NCI-H146 treated with DMSO at 0.1 percent for 48 hours (cell line): ENCODE results near the gene HNF1A.

Experiments used
- DNase-seq: peaks from one replicate; lab custom pipeline; 2025; ENCODE audit not compliant: unreplicated experiment; lab: John Stamatoyannopoulos, UW

The HNF1A gene

GRCh38 chr12:121008347-121009098 lies 30.2 kb downstream of the HNF1A start:
- no peak for DNase-seq

- DNase-seq = no peak
These were observed 31.4 kb downstream of the HNF1A start for GRCh38 chr12:121009741-121010140.

DNA sequence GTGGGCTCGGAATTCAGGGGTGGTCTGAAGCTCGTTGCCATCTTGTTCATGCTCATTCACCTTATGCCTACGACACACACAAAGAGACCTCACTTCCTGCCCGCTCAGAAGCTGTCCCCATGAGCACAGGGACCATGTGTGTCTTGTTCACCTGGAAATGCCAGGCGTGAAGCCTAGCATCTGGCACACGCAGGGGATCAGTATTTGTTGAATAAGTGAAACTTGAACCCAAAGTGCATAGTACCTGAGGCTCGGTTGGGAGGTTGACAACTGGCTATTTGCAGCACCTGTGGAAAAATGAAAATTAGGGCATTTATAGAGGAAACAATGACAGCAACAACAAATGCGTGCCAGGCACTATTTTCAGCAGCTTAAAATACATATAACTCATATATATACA lies 32.5 kb downstream of the HNF1A start:
- no peak for DNase-seq

GRCh38 chr12:121011820-121012219 lies 33.5 kb downstream of the HNF1A start:
- no peak for DNase-seq

DNA sequence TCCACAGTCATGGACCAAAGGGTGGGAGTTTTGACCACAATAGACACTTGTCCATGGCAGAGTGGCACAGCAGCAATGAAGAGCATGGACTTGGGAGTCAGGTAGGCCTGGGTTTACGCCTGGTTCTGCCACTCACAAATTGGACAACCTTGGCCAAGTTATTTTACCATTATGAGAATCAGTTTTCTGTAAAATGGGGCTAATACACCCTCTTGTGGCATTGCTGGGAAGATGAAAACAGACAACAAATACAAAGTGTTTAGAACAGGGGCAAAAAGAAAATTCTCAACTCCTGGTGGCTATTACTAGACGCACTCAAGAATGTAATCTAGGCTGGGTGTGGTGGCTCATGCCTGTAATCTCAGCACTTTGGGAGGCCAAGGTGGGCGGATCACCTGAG lies 35.4 kb downstream of the HNF1A start:
- no peak for DNase-seq

DNA sequence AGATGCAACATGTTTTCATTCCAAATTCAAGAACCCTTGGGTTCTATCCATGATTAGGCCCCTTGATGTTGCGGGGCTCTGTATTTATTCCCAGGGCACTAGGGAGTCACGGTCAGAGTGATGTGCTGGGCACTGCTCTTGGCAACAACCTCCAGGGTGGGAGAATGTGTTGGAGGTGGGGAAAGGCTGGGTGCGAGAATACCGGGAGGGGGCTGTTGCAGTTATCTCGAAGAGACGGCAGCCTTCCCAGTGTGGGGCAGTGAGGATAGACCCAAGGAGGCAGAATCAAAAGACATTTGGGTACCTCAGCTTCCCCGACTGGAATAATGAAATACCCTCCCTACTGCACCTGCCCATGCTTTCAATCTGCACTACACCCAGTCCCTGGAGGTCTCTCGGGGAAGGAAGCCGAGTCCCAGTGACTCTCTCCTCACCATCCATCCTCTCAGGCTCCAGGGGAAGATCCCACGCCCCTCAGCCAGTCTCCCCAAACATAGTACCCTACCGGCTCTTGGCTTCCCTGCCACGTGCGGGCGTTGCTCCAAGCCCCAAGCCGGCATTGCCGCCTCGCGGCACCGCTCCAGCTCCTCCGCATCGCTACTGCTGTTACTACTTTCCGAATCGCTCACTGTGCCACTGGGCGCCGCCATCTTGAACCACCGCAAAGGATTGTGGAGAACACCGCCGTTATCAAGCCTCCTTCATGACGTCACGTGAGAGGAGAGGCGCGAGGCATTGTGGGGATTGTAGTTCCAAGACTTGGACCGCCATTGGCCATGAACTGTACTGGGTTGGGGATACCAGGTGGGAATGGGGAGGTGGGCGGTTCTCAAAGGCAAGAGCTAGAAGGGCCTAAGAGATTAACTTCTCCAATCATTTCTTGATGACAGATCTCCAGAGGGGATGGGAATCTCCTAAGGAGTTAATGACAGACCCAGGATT lies 37.8 kb downstream of the HNF1A start, which contains the start of gene C12orf43:
Gene C12orf43, minus strand, starts transcription at position 663 of the 942 bp plus-strand sequence. Its CDS starts 13 bp downstream, at position 650.
- DNase-seq = peak; percentile 88

DNA sequence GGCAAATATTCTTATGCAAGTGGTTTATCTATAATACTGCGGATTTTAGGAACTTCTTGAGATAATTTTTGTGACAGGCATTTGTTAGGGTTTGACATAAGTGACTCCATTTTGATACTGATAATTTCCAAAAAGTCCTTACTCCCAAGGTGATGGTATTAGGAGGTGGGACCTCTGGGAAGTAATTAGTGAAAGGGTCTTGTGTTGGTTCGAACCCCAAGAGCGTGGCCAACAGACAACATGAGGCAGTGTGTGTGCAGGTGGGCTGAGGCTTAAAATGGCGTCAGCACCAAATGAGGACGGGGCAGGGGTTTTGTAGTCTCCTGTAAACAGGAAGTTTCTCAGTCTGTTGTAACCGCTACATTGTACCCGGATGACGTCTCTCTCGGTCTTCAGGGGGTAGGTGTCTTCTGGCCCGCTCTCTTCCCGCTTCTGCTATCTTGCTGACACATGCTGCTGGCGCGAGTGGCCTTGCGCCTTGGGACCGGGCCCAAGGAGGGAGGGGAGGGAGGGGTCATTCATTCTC lies 39.7 kb downstream of the HNF1A start:
- DNase-seq = no peak

- DNase-seq = no peak
These were observed 40.7 kb downstream of the HNF1A start for GRCh38 chr12:121018860-121019617.

DNA sequence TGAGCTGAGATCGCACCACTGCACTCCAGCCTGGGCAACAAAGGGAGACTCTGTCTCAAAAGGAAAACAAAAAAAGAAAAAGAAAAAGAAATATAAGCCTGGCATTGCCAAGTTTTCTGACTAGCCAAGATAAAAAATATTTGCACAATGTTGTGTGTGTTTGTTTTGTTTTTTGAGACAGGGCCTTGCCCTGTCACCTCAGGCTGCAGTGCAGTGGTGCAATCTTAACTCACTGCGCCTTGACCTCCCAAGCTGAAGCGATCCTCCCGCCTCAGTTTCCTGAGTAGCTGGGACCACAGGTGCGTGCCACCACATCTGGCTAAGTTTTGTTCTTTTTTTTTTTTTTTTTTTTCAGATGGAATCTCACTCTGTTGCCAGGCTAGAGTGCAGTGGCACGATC lies 43.4 kb downstream of the HNF1A start:
- no peak for DNase-seq

GRCh38 chr12:121022713-121023112 lies 44.4 kb downstream of the HNF1A start:
- no peak for DNase-seq

GRCh38 chr12:121023799-121024198 lies 45.5 kb downstream of the HNF1A start:
- DNase-seq = no peak

GRCh38 chr12:121025442-121026226 lies 47.3 kb downstream of the HNF1A start:
- no peak for DNase-seq

- DNase-seq = peak; percentile 18
These were observed 48.1 kb downstream of the HNF1A start for GRCh38 chr12:121026274-121027045.

GRCh38 chr12:121030576-121031212 lies 52.4 kb downstream of the HNF1A start:
- DNase-seq = no peak

- no peak for DNase-seq
These were observed 55.4 kb downstream of the HNF1A start for GRCh38 chr12:121033625-121034349.

GRCh38 chr12:121034616-121035305 lies 56.4 kb downstream of the HNF1A start:
- no peak for DNase-seq

- no peak for DNase-seq
These were observed 58.5 kb downstream of the HNF1A start for GRCh38 chr12:121036810-121037326.
